ENCODE data around the gene LRR1.
A peak's percentile ranks its signal among the peaks of the same experiment; 100 is the strongest.
"Not testable (repeated sequence)": the region's sequence is repeated elsewhere in the genome, so short reads cannot be mapped to it uniquely, and the experiment has no call there.

LRR1 gene

DNA sequence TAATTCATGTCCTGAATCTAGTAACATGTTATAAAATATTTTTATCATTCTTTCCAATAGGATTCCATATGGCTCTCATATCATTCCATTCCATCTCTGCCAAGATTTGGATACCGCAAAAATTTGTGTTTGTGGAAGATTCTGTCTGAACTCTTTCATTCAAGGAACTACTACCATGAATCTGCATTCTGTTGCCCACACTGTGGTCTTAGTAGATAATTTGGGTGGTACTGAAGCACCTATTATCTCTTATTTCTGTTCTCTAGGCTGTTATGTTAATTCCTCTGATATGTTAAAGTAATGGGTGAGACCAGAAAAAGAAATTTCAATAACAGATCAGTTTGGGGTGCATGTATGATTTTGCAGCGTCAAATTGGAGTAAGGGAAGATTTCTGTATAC is 15.5 kb downstream of the LRR1 start:
- Histone ChIP-seq H3K27ac (ENCODE audit: low read depth in 2 of 2, low read length in 2 of 2) (no peak overlapping the region), H3K4me3 (ENCODE audit: low read length in 2 of 2) (no peak overlapping the region), H3K9ac (ENCODE audit: low read depth in 1 of 2, low read length in 2 of 2) (no peak overlapping the region), H3K36me3 (ENCODE audit: control insufficient read depth in 2 of 2, insufficient read depth in 2 of 2, low read length in 2 of 2) (peaks cover 14 to 17% of the 10 kb centered on the region in 2 donors), H3K9me3 (ENCODE audit: control insufficient read depth in 2 of 2, low read length in 2 of 2) (no peaks in the 10 kb centered on the region), H3K27me3 (ENCODE audit: control insufficient read depth in 2 of 2, insufficient read depth in 2 of 2, low read length in 2 of 2) (no peaks in the 10 kb centered on the region), H3K4me1 (ENCODE audit: control insufficient read depth in 2 of 2, insufficient read depth in 2 of 2, low read length in 2 of 2) (peaks cover 0 to under 1% of the 10 kb centered on the region in 2 donors)

DNA sequence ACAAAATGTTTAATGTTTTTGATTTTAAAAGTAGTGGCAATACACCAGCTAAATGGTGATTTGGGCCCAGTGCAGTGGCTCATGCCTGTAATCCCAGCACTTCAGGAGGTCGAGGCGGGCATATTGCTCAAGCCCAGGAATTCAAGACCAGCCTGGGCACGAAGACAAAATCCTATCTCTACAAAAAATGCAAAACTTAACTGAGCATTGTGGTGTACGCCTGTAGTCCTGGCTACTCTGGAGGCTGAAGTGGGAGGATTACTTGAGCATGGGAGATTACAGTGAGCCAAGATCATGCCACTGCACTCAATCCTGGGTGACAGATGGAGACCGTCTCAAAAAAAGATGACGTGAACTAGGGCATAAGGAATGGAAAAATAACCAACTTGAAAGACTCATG is 17.0 kb downstream of the LRR1 start:
- Histone ChIP-seq H3K27me3 (ENCODE audit: control insufficient read depth in 2 of 2, insufficient read depth in 2 of 2, low read length in 2 of 2) (no peaks in the 10 kb centered on the region), H3K36me3 (ENCODE audit: control insufficient read depth in 2 of 2, insufficient read depth in 2 of 2, low read length in 2 of 2) (peaks cover 14% of the 10 kb centered on the region in 2 donors), H3K27ac (ENCODE audit: low read depth in 2 of 2, low read length in 2 of 2) (no peak overlapping the region), H3K4me1 (ENCODE audit: control insufficient read depth in 2 of 2, insufficient read depth in 2 of 2, low read length in 2 of 2) (peaks cover 3 to 4% of the 10 kb centered on the region in 2 donors), H3K9ac (ENCODE audit: low read depth in 1 of 2, low read length in 2 of 2) (no peak overlapping the region), H3K9me3 (ENCODE audit: control insufficient read depth in 2 of 2, low read length in 2 of 2) (no peaks in the 10 kb centered on the region), H3K4me3 (ENCODE audit: low read length in 2 of 2) (no peak overlapping the region)

DNA sequence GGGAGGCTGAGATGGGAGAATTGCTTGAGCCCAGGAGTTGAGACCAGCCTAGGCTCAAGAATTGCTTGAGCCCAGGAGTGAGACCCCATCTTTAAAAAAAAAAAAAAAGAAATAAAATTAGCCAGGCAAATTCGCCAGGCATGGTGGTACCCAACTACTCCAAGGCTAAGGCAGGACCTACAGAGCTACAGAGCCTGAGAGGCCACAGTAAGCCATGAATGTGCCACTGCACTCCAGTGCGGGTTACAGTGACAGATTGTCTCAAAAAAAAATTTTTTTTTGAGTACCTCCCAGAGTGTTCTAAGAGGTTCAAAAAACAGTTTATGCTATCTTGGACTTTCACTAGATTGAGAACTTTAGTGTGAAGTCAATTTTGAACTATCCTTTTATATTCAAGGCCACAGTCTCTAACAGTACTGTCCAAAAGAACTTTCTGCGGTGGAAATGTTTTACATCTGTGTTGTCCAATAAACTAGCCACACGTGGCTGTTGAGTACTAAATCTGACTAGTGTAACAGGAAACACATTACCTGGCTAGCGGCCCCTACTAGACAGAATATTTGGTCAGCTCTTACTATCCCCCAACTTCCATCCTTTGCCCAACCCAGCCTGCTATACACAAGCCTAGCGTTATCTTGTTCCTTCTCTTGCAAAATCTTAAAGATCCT is 19.2 kb downstream of the LRR1 start:
- Histone ChIP-seq H3K4me3 (ENCODE audit: low read length in 2 of 2) (peak overlapping the region in 1 of 2 donors; percentile 23), H3K36me3 (ENCODE audit: control insufficient read depth in 2 of 2, insufficient read depth in 2 of 2, low read length in 2 of 2) (peaks cover 14 to 17% of the 10 kb centered on the region in 2 donors), H3K9me3 (ENCODE audit: control insufficient read depth in 2 of 2, low read length in 2 of 2) (no peaks in the 10 kb centered on the region)

DNA sequence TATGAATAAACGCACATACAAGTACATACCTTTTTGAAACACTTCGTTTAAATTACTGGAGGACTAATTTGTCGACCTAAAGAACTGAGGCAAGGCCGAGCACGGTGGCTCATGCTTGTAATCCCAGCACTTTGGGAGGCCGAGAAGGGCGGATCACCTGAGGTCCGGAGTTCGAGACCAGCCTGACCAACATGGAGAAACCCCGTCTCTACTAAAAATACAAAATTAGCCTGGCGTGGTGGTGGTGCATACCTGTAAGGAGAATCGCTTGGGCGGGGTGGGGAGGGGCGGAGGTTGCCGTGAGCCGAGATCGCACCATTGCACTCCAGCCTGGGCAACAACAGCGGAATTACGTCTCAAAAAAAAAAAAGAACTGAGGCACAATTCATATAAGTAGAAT is 20.5 kb downstream of the LRR1 start:
- Histone ChIP-seq H3K4me1 (ENCODE audit: control insufficient read depth in 2 of 2, insufficient read depth in 2 of 2, low read length in 2 of 2) (peaks cover 30 to 32% of the 10 kb centered on the region in 2 donors), H3K9ac (ENCODE audit: low read depth in 1 of 2, low read length in 2 of 2) (peak overlapping the region; percentile 97 to 100), H3K4me3 (ENCODE audit: low read length in 2 of 2) (peak overlapping the region; percentile 96 to 98), H3K36me3 (ENCODE audit: control insufficient read depth in 2 of 2, insufficient read depth in 2 of 2, low read length in 2 of 2) (peaks cover 12 to 16% of the 10 kb centered on the region in 2 donors), H3K27ac (ENCODE audit: low read depth in 2 of 2, low read length in 2 of 2) (peak overlapping the region in 1 of 2 donors; percentile 98)
- not testable (repeated sequence) for H3K9me3 ChIP-seq (ENCODE audit: control insufficient read depth in 2 of 2, low read length in 2 of 2); H3K27me3 ChIP-seq (ENCODE audit: control insufficient read depth in 2 of 2, insufficient read depth in 2 of 2, low read length in 2 of 2)

More for the DNA sequence above, 19.2 kb downstream of the LRR1 start:
- H3K27me3 ChIP-seq (ENCODE audit: control insufficient read depth in 2 of 2, insufficient read depth in 2 of 2, low read length in 2 of 2): no peaks in the 10 kb centered on the region
- no peak overlapping the region for H3K27ac ChIP-seq (ENCODE audit: low read depth in 2 of 2, low read length in 2 of 2)
- H3K9ac ChIP-seq (ENCODE audit: low read depth in 1 of 2, low read length in 2 of 2): no peak overlapping the region
- H3K4me1 ChIP-seq (ENCODE audit: control insufficient read depth in 2 of 2, insufficient read depth in 2 of 2, low read length in 2 of 2): peaks cover 17 to 21% of the 10 kb centered on the region in 2 donors

DNA sequence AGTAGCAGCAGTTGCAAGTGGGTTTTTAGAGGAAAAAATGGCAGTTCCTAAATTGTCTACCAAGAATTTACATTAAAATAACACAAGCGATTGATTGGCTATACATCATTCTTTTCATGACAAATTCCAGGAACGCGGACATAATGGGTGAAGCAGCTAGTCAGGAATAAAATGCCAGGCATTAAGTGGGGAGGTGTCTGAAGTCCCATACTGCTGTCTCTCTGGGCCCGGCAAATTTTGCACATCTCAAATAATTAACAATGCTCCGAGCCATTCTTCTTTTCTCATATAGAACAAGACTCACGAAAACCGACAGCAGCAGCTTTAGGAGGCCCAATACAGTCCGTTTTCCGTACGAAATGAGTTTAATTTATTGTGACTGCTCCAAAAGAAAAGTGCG is 21.0 kb downstream of the LRR1 start:
- Histone ChIP-seq H3K4me1 (ENCODE audit: control insufficient read depth in 2 of 2, insufficient read depth in 2 of 2, low read length in 2 of 2) (peaks cover 30 to 32% of the 10 kb centered on the region in 2 donors), H3K36me3 (ENCODE audit: control insufficient read depth in 2 of 2, insufficient read depth in 2 of 2, low read length in 2 of 2) (peaks cover 10 to 14% of the 10 kb centered on the region in 2 donors)

DNA sequence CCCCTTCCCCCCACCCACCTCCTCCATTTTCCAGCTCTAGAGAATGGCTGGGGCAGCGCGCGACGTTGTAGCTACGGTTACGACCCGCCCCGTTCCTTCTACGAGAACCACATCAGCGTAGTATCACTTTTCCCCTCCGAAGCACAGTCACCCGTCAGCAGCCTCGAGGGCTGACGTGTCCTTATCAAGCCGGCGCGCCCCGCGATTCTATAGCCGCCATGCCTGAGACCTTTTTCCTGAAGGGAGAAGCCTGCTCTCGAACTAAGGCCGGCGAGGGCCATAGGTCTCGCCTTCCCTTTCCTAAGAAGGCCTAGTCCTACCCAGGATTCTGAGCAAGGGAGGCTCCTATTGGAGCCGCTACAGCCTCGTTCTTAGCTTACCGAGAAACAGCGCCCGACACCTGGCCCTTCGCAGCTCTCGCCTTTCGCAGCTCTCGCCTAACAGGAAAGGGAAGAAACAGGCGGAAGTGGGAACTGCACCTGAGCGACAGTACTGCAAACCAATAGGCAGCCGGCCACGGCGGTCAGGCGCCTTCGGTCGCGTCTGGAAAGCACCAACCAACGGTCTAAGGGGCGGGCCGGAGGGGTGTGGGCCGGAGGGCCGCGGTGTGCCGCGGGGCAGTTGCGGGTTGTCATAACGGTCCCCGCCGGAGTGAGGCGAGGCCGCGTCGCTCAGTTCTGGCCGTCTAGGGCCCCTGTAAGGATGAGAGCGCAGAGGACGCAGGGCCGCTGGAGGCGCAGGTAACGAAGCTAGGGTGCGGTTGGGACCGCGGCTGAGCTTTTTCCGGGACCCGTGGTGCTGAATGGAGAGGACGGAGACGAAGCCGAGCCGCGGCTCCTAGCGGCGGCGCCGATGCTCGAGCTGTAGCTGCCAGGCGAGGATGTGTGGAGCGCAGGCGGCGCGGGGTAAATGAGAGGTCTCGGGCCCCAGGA is 21.7 kb downstream of the LRR1 start, which contains the start of the genes MGAT2 and RPL36AL:
MGAT2 (plus strand) TSS at position 618 of the 932 bp plus-strand sequence. CDS start 470 bp downstream, outside the sequence.
RPL36AL (minus strand) TSS at position 445 of the 932 bp plus-strand sequence. CDS start 1,522 bp downstream, outside the sequence.
- peaks cover 31 to 32% of the 10 kb centered on the region in 2 donors for H3K4me1 ChIP-seq (ENCODE audit: control insufficient read depth in 2 of 2, insufficient read depth in 2 of 2, low read length in 2 of 2)
- peak within 1 kb of the TSS; percentile 96 to 98 for H3K4me3 ChIP-seq (ENCODE audit: low read length in 2 of 2)
- peak within 1 kb of the TSS; percentile 98 to 99 for H3K27ac ChIP-seq (ENCODE audit: low read depth in 2 of 2, low read length in 2 of 2)
- peaks cover 10 to 12% of the 10 kb centered on the region in 2 donors for H3K36me3 ChIP-seq (ENCODE audit: control insufficient read depth in 2 of 2, insufficient read depth in 2 of 2, low read length in 2 of 2)
- no peaks in the 10 kb centered on the region for H3K27me3 ChIP-seq (ENCODE audit: control insufficient read depth in 2 of 2, insufficient read depth in 2 of 2, low read length in 2 of 2)
- peak within 1 kb of the TSS; percentile 97 to 100 for H3K9ac ChIP-seq (ENCODE audit: low read depth in 1 of 2, low read length in 2 of 2)
- H3K9me3 ChIP-seq (ENCODE audit: control insufficient read depth in 2 of 2, low read length in 2 of 2): no peaks in the 10 kb centered on the region

More for the DNA sequence above, 21.0 kb downstream of the LRR1 start:
- H3K27ac ChIP-seq (ENCODE audit: low read depth in 2 of 2, low read length in 2 of 2): peak overlapping the region; percentile 98 to 99
- no peaks in the 10 kb centered on the region for H3K27me3 ChIP-seq (ENCODE audit: control insufficient read depth in 2 of 2, insufficient read depth in 2 of 2, low read length in 2 of 2)
- peak overlapping the region; percentile 97 to 100 for H3K9ac ChIP-seq (ENCODE audit: low read depth in 1 of 2, low read length in 2 of 2)
- peak overlapping the region; percentile 96 to 98 for H3K4me3 ChIP-seq (ENCODE audit: low read length in 2 of 2)
- no peaks in the 10 kb centered on the region for H3K9me3 ChIP-seq (ENCODE audit: control insufficient read depth in 2 of 2, low read length in 2 of 2)

DNA sequence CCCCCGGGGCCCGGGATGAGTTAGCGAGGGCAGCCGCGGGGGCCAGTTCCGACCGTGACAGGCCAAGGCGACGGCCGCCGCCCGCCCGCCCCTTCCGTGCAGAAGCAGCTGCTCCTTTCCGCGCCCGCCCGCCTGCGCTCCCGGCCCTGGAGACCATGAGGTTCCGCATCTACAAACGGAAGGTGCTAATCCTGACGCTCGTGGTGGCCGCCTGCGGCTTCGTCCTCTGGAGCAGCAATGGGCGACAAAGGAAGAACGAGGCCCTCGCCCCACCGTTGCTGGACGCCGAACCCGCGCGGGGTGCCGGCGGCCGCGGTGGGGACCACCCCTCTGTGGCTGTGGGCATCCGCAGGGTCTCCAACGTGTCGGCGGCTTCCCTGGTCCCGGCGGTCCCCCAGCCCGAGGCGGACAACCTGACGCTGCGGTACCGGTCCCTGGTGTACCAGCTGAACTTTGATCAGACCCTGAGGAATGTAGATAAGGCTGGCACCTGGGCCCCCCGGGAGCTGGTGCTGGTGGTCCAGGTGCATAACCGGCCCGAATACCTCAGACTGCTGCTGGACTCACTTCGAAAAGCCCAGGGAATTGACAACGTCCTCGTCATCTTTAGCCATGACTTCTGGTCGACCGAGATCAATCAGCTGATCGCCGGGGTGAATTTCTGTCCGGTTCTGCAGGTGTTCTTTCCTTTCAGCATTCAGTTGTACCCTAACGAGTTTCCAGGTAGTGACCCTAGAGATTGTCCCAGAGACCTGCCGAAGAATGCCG is 22.6 kb downstream of the LRR1 start:
- H3K27ac ChIP-seq (ENCODE audit: low read depth in 2 of 2, low read length in 2 of 2): peak overlapping the region; percentile 98 to 99
- peaks cover 5 to 12% of the 10 kb centered on the region in 2 donors for H3K36me3 ChIP-seq (ENCODE audit: control insufficient read depth in 2 of 2, insufficient read depth in 2 of 2, low read length in 2 of 2)
- H3K9ac ChIP-seq (ENCODE audit: low read depth in 1 of 2, low read length in 2 of 2): peak overlapping the region; percentile 91 to 100
- no peaks in the 10 kb centered on the region for H3K27me3 ChIP-seq (ENCODE audit: control insufficient read depth in 2 of 2, insufficient read depth in 2 of 2, low read length in 2 of 2)
- no peaks in the 10 kb centered on the region for H3K9me3 ChIP-seq (ENCODE audit: control insufficient read depth in 2 of 2, low read length in 2 of 2)
- H3K4me3 ChIP-seq (ENCODE audit: low read length in 2 of 2): peak overlapping the region; percentile 96 to 98
- peaks cover 32% of the 10 kb centered on the region in 2 donors for H3K4me1 ChIP-seq (ENCODE audit: control insufficient read depth in 2 of 2, insufficient read depth in 2 of 2, low read length in 2 of 2)

DNA sequence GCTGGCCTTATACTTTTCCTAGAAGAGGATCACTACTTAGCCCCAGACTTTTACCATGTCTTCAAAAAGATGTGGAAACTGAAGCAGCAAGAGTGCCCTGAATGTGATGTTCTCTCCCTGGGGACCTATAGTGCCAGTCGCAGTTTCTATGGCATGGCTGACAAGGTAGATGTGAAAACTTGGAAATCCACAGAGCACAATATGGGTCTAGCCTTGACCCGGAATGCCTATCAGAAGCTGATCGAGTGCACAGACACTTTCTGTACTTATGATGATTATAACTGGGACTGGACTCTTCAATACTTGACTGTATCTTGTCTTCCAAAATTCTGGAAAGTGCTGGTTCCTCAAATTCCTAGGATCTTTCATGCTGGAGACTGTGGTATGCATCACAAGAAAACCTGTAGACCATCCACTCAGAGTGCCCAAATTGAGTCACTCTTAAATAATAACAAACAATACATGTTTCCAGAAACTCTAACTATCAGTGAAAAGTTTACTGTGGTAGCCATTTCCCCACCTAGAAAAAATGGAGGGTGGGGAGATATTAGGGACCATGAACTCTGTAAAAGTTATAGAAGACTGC is 23.4 kb downstream of the LRR1 start:
- H3K27ac ChIP-seq (ENCODE audit: low read depth in 2 of 2, low read length in 2 of 2): no peak overlapping the region
- H3K4me1 ChIP-seq (ENCODE audit: control insufficient read depth in 2 of 2, insufficient read depth in 2 of 2, low read length in 2 of 2): peaks cover 32% of the 10 kb centered on the region in 2 donors
- no peaks in the 10 kb centered on the region for H3K27me3 ChIP-seq (ENCODE audit: control insufficient read depth in 2 of 2, insufficient read depth in 2 of 2, low read length in 2 of 2)
- H3K4me3 ChIP-seq (ENCODE audit: low read length in 2 of 2): peak overlapping the region; percentile 96 to 98
- peaks cover 5 to 12% of the 10 kb centered on the region in 2 donors for H3K36me3 ChIP-seq (ENCODE audit: control insufficient read depth in 2 of 2, insufficient read depth in 2 of 2, low read length in 2 of 2)
- H3K9ac ChIP-seq (ENCODE audit: low read depth in 1 of 2, low read length in 2 of 2): peak overlapping the region; percentile 88 to 100
- no peaks in the 10 kb centered on the region for H3K9me3 ChIP-seq (ENCODE audit: control insufficient read depth in 2 of 2, low read length in 2 of 2)

DNA sequence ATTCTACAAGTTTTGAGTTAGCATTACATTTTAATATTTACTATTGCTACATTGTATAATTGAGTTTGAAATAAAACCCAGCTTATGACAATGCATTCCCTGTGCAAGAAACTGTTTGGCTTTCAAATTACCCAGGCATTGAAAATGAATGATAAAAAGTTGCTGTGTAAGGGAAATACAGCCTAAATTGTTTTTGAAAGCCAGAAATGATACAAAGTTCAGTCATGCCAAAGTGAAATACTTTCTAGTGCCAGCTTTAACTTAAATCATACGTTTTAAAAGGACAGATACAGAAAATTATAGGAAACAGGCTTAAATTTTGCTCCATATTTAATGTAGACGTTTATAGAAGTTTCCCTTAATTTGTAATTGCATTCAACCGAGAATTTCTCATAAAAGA is 24.6 kb downstream of the LRR1 start:
- H3K9ac ChIP-seq (ENCODE audit: low read depth in 1 of 2, low read length in 2 of 2): peak overlapping the region in 1 of 2 donors; percentile 27
- H3K27ac ChIP-seq (ENCODE audit: low read depth in 2 of 2, low read length in 2 of 2): no peak overlapping the region
- no peaks in the 10 kb centered on the region for H3K9me3 ChIP-seq (ENCODE audit: control insufficient read depth in 2 of 2, low read length in 2 of 2)
- H3K4me1 ChIP-seq (ENCODE audit: control insufficient read depth in 2 of 2, insufficient read depth in 2 of 2, low read length in 2 of 2): peaks cover 32% of the 10 kb centered on the region in 2 donors
- peaks cover 1 to 5% of the 10 kb centered on the region in 2 donors for H3K36me3 ChIP-seq (ENCODE audit: control insufficient read depth in 2 of 2, insufficient read depth in 2 of 2, low read length in 2 of 2)
- no peaks in the 10 kb centered on the region for H3K27me3 ChIP-seq (ENCODE audit: control insufficient read depth in 2 of 2, insufficient read depth in 2 of 2, low read length in 2 of 2)
- peak overlapping the region; percentile 17 to 98 for H3K4me3 ChIP-seq (ENCODE audit: low read length in 2 of 2)

Measured in mucosa of rectum (tissue), 2 donors.